OCI-LY3 (cell line): ENCODE data around the gene FAM13C.

Experiments
- H2AFZ ChIP-seq: fragments of 200-600, 300-600 bp; shearing (Covaris generic); 2 replicates; pipeline ENCODE4 v1.6.0; 2014; ENCODE audit warnings: antibody characterized with exemption, low read depth, low read length
- H3K27ac ChIP-seq: fragments of 200-600, 300-600 bp; sonication (generic); 2 replicates; pipeline ENCODE4 v1.5.1; 2014; ENCODE audit warnings: mild to moderate bottlenecking, low read length, moderate library complexity, mixed read lengths
- H3K27me3 ChIP-seq: fragments of 200-600, 300-600 bp; sonication (generic); 2 replicates; pipeline ENCODE4 v1.6.1; 2014; ENCODE audit warnings: low read depth, low read length, mixed read lengths
- H3K36me3 ChIP-seq: fragments of 200-600, 300-600 bp; sonication (generic); replicated peaks from 2 replicates; pipeline ENCODE3; 2014; ENCODE audit warnings: low read depth, low read length, mixed read lengths
- H3K4me1 ChIP-seq: fragments of 300-600, 200-600 bp; sonication (generic); 2 replicates; pipeline ENCODE4 v1.6.1; 2014; ENCODE audit warnings: low read length, mixed read lengths
- H3K4me2 ChIP-seq: fragments of 200-600, 300-600 bp; sonication (generic); 2 replicates; pipeline ENCODE4 v1.6.1; 2014; ENCODE audit warnings: low read length, mixed read lengths
- H3K4me3 ChIP-seq: fragments of 300-600, 200-600 bp; sonication (generic); 2 replicates; pipeline ENCODE4 v1.5.1; 2014; ENCODE audit warnings: antibody characterized with exemption, mild to moderate bottlenecking, low read length, moderate library complexity
- H3K79me2 ChIP-seq: fragments of 300-600, 200-600 bp; shearing (Covaris generic); 2 replicates; pipeline ENCODE4 v1.6.1; 2014; ENCODE audit warnings: mild to moderate bottlenecking, low read length, mixed read lengths
- H3K9ac ChIP-seq: fragments of 300-600, 200-600 bp; shearing (Covaris generic); 2 replicates; pipeline ENCODE4 v1.6.0; 2014; ENCODE audit warnings: mild to moderate bottlenecking, low read length, moderate library complexity
- H3K9me3 ChIP-seq: fragments of 200-600, 300-600 bp; shearing (Covaris generic); 2 replicates; pipeline ENCODE4 v1.6.1; 2014; ENCODE audit warnings: low read length, mixed read lengths; ENCODE audit not compliant: insufficient read depth
- H4K20me1 ChIP-seq: fragments of 200-600, 300-600 bp; sonication (generic); 2 replicates; pipeline ENCODE4 v1.6.1; 2016; ENCODE audit warnings: low read length, mixed read lengths; ENCODE audit not compliant: insufficient read depth
- EZH2phosphoT487 ChIP-seq: fragments of 200-600 bp; shearing (Covaris generic); IDR thresholded peaks from 2 replicates; pipeline ENCODE4 v1.6.1; 2018; ENCODE audit warnings: antibody characterized with exemption, mixed run types, low read depth
- TF ChIP-seq, protein P1 (sequence below): fragments of 200-600, 300-600 bp; sonication (generic); IDR thresholded peaks from 2 replicates; pipeline ENCODE4 v1.5.1; 2014; ENCODE audit warnings: antibody characterized with exemption, low read length, low read depth

Gene FAM13C

DNA sequence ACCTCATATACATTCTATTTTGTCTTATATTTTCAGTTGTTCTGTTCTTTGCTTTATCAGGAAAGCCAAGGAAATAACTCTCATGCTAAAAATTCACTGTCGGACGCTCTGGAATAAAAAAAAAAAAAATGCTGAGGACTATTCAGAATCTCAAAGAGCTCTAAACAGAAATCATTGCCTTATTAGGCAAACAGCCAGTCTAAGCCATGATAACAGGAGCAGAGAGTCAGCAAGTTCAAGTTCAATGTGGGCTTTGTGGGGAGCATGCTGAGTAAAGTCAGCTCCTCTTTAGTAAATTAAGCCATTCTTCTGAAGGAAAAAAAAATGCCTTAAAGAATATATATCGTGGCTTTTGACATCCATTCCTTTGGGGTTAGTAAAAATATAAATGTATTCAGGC lies 13.6 kb upstream of the FAM13C start:
- TF ChIP-seq EZH2phosphoT487, result no peak
- TF ChIP-seq, protein P1, sequence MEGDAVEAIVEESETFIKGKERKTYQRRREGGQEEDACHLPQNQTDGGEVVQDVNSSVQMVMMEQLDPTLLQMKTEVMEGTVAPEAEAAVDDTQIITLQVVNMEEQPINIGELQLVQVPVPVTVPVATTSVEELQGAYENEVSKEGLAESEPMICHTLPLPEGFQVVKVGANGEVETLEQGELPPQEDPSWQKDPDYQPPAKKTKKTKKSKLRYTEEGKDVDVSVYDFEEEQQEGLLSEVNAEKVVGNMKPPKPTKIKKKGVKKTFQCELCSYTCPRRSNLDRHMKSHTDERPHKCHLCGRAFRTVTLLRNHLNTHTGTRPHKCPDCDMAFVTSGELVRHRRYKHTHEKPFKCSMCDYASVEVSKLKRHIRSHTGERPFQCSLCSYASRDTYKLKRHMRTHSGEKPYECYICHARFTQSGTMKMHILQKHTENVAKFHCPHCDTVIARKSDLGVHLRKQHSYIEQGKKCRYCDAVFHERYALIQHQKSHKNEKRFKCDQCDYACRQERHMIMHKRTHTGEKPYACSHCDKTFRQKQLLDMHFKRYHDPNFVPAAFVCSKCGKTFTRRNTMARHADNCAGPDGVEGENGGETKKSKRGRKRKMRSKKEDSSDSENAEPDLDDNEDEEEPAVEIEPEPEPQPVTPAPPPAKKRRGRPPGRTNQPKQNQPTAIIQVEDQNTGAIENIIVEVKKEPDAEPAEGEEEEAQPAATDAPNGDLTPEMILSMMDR, result no peak
- Histone ChIP-seq H2AFZ (no peak overlapping the region), H3K9ac (no peak overlapping the region), H3K36me3 (no peaks in the 10 kb centered on the region), H3K9me3 (no peaks in the 10 kb centered on the region), H4K20me1 (no peaks in the 10 kb centered on the region), H3K27ac (no peak overlapping the region), H3K4me1 (no peaks in the 10 kb centered on the region), H3K4me3 (no peak overlapping the region), H3K4me2 (no peak overlapping the region), H3K79me2 (no peaks in the 10 kb centered on the region), H3K27me3 (no peaks in the 10 kb centered on the region)

DNA sequence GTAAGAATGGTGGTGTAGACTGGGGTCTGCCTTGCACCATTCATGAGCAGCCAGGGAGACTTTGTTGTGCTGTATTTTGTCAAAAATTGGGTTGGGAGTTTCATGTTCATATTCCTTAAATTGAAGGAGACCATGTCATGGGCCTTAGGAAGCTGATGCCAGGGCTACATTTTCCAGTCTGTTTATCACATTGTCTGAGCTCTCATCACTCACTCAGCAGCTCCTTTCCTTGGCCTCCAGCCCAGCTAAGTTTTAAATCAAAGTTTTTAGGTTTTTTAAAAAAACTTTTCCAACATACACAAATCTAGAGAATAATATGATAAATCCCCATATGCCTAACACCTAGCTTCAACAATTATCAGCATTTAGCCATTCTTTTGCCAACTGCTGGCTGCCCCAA lies 12.6 kb upstream of the FAM13C start:
- Histone ChIP-seq H3K27me3 (no peaks in the 10 kb centered on the region), H3K9me3 (no peaks in the 10 kb centered on the region), H3K36me3 (no peaks in the 10 kb centered on the region), H4K20me1 (no peaks in the 10 kb centered on the region), H2AFZ (no peak overlapping the region), H3K9ac (no peak overlapping the region), H3K27ac (no peak overlapping the region), H3K4me3 (no peak overlapping the region), H3K79me2 (no peaks in the 10 kb centered on the region), H3K4me2 (no peak overlapping the region), H3K4me1 (no peaks in the 10 kb centered on the region)
- TF ChIP-seq, protein P1, result no peak
- no peak for TF ChIP-seq EZH2phosphoT487

DNA sequence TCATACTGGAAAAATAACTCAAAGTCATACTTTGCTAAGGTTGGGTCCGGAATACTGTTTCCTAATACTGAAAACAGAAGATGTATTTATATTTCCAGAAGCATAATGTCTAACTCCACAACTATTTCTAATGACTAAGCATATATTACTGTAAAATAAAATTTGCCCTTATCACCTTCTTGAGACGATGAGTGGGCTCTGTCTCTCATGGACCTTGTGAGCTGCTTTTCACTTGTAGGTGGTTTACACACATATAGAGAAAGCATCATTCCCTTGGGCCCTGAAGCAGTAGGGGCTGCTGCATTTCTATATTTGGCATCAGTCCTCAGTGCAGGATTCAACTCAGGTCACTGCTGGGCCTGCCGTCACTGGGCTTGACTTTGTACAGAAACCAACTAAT lies 10.7 kb upstream of the FAM13C start:
- no peaks in the 10 kb centered on the region for H4K20me1 ChIP-seq
- H3K27ac ChIP-seq, result no peak overlapping the region
- H3K4me3 ChIP-seq, result no peak overlapping the region
- H3K9me3 ChIP-seq, result no peaks in the 10 kb centered on the region
- no peaks in the 10 kb centered on the region for H3K36me3 ChIP-seq
- no peak overlapping the region for H2AFZ ChIP-seq
- no peak for TF ChIP-seq EZH2phosphoT487
- TF ChIP-seq, protein P1, result no peak
- no peak overlapping the region for H3K4me2 ChIP-seq
- no peak overlapping the region for H3K9ac ChIP-seq
- no peaks in the 10 kb centered on the region for H3K79me2 ChIP-seq
- H3K4me1 ChIP-seq, result no peaks in the 10 kb centered on the region
- no peaks in the 10 kb centered on the region for H3K27me3 ChIP-seq

DNA sequence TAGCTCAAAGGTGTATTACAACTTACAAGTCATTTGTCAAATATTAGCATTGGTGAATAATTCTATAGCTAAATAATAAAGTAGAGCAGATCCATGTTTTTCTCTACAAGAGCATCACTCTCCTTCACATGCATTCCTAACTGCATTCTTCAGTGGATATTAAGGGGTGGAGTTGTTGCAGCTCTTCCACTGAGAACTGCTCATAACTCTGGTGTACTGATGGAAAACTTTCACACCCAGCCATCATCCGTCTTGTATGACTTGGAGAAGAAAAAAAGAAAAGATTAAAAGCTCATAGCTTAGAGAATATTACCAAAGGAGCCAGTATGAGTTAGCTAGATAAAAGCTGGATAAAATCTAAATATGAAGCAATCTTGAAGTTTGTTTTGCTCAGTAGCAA lies 10.2 kb upstream of the FAM13C start:
- Histone ChIP-seq H3K9ac (no peak overlapping the region), H3K27ac (no peak overlapping the region), H3K4me1 (no peaks in the 10 kb centered on the region), H3K79me2 (no peaks in the 10 kb centered on the region), H3K27me3 (no peaks in the 10 kb centered on the region), H3K36me3 (no peaks in the 10 kb centered on the region), H4K20me1 (no peaks in the 10 kb centered on the region), H2AFZ (no peak overlapping the region), H3K4me3 (no peak overlapping the region), H3K4me2 (no peak overlapping the region), H3K9me3 (no peaks in the 10 kb centered on the region)
- TF ChIP-seq EZH2phosphoT487, result no peak
- TF ChIP-seq, protein P1, result no peak
